GM18867 (cell line): ENCODE results near the gene ACTR8.

Experiments used
- ATAC-seq: cut with Tn5 transposase; IDR thresholded peaks from one replicate; pipeline ENCODE4 v1.9.1; 2021; ENCODE audit warnings: mild to moderate bottlenecking, moderate library complexity; ENCODE audit not compliant: unreplicated experiment

The ACTR8 gene

GRCh38 chr3:53836084-53836872, 45.7 kb downstream of the ACTR8 start:
- no peak for ATAC-seq

- no peak for ATAC-seq
Measured at GRCh38 chr3:53835257-53835656, 46.7 kb downstream of the ACTR8 start.

GRCh38 chr3:53834429-53835095, 47.4 kb downstream of the ACTR8 start:
- ATAC-seq = no peak

GRCh38 chr3:53833700-53834099, 48.3 kb downstream of the ACTR8 start:
- no peak for ATAC-seq

GRCh38 chr3:53833053-53833645, 48.8 kb downstream of the ACTR8 start:
- ATAC-seq = no peak

- no peak for ATAC-seq
Measured at GRCh38 chr3:53830944-53831343, 51.0 kb downstream of the ACTR8 start.

GRCh38 chr3:53829605-53830004, 52.3 kb downstream of the ACTR8 start:
- ATAC-seq = no peak

- ATAC-seq = no peak
Measured at GRCh38 chr3:53828581-53828980, 53.4 kb downstream of the ACTR8 start.

GRCh38 chr3:53826048-53826447, 55.9 kb downstream of the ACTR8 start:
- ATAC-seq = no peak

- ATAC-seq = no peak
Measured at GRCh38 chr3:53824795-53825194, 57.2 kb downstream of the ACTR8 start.

- ATAC-seq = no peak
Measured at GRCh38 chr3:53823956-53824657, 57.8 kb downstream of the ACTR8 start.

- no peak for ATAC-seq
Measured at GRCh38 chr3:53823026-53823955, 58.7 kb downstream of the ACTR8 start.

GRCh38 chr3:53822331-53822741, 59.6 kb downstream of the ACTR8 start:
- no peak for ATAC-seq

GRCh38 chr3:53821631-53822121, 60.3 kb downstream of the ACTR8 start:
- no peak for ATAC-seq

GRCh38 chr3:53820756-53821580, 61.0 kb downstream of the ACTR8 start:
- ATAC-seq = no peak

- no peak for ATAC-seq
Measured at GRCh38 chr3:53820084-53820483, 61.9 kb downstream of the ACTR8 start.

GRCh38 chr3:53819163-53819868, 62.6 kb downstream of the ACTR8 start:
- ATAC-seq = no peak
